NCI-H446 (cell line): Measurements from ENCODE around the gene NSFL1C.

Experiments
- DNase-seq, 2 experiments: peaks; one replicate each; lab custom pipeline; 2025; lab: John Stamatoyannopoulos, UW

Gene NSFL1C

GRCh38 chr20:1484438-1485116, 17.9 kb upstream of the NSFL1C start:
- DNase-seq: no peak

GRCh38 chr20:1479831-1480595, 13.4 kb upstream of the NSFL1C start:
- DNase-seq: no peak

DNA sequence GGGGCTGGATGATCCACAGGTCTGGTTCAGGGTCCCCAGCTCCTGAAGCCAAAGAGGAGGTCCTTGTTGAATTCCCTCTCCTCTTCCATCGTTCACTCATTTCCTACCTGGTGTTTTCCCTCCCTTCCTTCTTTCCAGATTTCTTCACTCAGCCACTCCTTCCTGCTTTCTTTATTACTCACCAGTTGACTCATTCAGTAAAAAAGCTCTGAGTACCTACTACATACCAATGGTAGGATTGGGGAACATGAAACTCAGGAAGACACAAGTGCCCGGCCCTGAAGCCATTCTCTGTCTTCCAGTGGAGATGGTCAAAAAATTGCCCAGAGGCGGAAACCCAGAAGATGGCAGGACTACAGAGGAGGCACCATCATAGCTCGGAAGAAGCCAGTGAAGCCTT, 11.9 kb upstream of the NSFL1C start:
- DNase-seq: no peak

GRCh38 chr20:1477896-1478490, 11.3 kb upstream of the NSFL1C start:
- DNase-seq: no peak

DNA sequence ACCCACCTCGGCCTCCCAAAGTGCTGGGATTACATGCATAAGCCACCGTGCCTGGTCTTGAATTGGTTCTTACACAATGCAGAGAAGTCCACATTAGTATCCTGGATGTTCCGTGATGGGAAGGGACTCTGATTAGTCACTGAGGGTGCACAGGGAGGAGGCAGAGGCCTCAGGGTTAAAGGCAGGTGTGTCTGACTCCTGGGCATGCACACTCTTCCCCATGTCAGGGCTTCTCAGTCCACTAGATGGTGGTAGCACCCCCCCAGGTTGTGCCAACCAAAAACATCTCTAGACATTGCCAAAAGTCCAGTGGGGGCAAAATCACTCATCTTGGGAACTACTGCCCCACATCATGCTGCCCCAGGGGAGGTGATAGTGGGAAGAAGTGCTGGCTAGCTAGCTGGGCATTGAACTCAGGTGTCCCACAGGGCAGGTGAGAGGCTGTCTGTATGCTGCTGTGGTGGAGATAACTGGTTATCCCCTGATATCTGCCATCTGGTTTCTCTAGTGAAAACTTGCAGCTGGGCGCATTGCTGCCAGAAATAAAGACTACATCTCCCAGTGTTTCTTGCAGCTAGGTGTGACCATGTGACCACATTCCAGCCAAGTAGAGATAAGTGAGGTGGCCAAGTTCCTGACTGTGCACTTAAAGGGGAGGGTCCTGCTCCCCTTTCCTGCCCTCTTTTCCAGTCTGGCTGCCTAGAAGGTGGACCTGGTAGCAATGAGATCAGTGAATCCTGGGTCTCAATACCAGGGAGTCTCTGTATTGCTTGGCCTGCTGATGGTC, 8.4 kb upstream of the NSFL1C start:
- no peak for DNase-seq

DNA sequence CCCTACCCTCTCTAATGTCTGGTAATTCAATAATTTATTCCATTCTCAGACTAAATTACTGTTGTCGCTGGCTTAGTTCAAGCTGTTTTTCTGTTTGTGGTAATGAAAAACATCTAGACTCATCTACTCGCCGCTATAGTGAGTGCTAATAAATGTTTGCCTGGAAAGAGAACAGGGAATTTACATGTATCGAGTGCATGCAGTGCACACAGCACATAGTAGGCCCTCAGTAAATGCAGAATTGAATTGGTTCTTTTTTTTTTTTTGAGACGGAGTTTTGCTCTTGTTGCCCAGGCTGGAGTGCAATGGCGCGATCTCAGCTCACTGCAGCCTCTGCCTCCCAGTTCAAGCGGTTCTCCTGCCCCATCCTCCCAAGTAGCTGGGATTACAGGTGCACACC, 7.7 kb upstream of the NSFL1C start:
- no peak for DNase-seq

- no peak for DNase-seq
These were observed 6.9 kb upstream of the NSFL1C start for GRCh38 chr20:1473246-1474220.

DNA sequence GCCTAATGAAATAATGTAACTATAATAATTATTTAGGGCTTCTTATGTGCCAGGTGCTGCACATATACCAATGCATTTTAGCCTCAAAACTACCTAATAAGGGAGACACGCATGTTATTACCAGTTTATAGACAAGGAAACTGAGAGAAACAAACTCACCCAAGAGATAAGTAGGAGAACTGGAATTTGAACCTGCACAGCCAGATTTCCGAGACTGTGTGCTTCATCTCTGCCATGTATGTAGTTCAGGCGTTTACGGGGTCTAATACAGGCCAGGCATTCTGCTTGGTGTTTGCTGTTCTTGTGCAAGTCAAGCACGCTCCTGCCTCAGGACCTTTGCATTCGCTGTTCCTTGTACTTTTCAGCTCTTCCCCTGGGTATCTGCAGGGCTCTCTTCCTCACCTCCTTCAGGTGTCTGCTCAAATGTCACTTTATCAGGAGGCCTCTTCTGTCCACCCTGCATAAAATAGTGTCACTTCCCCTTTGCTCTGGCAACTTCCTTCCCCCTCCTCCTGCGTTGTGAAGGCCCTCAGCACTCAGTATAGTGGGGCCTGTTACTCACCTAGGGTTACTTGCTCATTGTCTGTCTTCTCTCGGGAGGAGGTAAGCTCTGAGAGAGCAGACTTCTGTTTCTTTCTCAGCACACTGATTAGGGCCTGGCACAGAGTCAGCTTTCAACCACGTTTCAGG, 6.1 kb upstream of the NSFL1C start:
- DNase-seq: no peak

DNA sequence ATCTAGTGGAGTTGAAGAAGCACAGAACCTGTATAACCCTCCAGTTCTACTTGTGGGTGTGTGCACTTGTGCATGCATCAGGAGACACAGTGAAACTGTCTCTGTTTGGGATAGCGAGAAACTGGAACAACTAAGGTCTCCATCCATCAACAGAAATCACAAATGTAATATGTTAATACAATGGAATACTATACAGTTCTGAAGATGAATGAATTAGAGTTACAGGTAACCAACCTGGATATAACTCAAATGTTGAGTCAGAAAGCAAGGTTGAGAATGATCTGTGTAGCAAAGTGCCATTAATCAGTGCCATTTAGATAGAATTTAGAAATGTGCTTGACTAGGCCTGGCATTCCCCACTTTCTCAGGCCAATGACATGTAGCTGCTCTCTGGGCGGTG, 4.6 kb upstream of the NSFL1C start:
- no peak for DNase-seq

DNA sequence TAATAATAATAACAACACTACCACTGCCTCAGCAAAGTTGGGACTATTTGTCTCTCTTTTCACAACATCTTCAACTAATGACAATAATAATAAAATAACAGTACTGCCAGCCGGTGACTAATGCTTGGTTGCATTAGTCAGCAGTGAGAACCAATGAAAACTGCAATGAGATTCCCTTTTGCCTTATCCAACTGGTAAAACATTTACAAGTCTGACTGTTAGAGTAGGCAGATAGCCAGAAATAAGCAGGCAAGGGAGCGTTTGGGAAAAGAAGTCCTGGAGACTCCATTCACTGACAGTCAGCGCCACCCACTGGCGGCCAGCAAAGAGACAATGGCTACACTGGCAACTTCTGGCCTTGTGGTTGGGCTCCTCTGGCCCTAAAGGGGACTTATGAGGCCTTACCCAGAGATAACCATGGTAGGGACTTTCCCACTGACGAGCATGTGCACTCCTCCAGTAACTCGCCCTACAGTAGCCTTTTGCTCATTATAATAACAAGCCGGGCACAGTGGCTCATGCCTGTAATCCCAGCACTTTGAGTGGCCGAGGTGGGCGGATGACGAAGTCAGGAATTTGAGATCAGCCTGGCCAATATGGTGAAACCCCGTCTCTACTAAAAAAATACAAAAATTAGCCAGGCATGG, 3.4 kb upstream of the NSFL1C start:
- peak; percentile 65 to 85 for DNase-seq

DNA sequence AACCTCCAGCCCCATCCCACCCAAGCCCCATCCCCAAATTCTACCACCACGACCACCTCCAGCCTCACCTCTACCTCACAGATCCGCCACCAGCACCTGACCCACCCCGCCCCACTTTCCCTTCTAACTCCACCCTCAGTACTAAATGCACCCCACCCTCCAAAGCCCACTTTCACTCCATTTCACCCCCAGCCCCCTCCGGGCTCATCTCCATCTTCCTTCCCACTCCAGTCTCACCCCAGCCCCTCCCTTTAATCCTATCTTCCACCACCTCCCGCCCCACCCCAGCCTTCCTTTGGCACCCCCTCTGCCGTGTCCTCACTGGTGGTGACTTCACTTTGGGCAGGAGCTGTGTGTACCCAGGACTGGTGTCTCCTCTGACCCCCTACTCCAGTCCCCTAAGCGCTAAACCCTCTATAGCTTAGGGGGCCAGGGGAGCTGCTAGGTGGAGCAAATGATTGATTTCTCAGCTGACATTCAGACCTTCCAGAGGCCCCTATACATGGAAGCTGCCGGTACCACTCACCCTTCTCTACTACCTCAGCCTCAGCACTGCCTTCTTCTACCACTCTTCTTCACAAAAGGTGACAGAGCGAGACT, 2.8 kb upstream of the NSFL1C start:
- no peak for DNase-seq

DNA sequence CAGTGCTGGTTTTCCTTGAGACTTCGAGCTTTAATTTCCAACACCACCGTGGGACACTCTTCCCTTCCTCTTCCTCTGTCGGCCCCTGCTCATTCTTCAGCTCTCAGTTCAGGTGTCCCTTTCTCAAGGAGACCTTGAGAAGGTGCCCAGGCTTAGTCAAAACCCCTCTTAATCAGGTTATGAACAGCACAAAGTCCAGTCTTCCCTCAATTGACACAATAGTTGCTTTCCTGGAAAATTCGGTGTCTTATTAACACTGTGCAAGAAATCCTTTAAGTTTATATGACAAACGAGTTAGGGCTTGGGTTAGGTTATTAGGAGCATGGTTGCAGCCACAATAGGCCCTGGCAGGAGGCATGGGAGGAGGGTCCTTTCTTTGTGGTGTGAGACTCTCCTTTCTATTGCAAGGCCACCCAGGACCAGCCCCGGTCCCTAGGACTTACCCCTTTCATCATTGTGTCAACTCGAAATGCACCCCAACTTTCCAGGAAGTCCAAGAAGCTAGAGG, 1.5 kb upstream of the NSFL1C start:
- no peak for DNase-seq

DNA sequence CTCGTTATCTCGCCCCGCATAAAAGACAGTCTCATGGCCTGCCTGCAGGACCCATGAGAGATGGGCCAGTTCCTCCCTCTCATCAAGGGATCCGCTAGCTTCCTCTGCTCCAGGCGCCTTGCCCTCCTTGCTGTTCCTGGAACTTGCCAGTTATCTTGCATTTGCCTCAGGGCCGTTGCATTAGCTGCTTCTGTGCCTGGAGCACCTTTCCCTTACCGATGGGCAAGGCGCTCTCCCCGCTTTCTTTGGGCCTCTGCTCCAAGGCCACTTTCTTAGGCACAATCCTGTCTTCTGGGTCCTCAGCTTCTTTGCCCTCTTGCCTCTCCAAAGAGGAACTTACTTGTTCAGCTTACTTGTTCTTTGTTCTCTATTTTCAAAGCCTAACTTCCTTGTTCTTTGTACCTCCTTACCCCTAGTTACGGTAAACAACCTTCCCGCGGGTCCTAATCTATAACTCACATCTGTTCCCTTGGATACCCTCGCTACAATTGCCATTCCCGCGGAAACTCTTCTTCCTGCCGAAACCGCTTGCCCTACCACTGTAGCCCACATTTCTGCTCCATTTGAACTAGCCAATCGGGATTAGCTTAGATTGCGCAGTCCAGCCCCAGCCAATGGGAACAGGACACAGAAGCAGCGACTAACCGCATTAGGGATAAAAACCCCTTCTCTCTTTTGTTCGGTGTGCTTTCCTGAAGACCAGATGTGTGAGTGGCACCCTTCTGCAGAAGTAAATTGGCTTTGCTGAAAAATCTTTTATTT, 887 bp upstream of the NSFL1C start:
- no peak for DNase-seq

DNA sequence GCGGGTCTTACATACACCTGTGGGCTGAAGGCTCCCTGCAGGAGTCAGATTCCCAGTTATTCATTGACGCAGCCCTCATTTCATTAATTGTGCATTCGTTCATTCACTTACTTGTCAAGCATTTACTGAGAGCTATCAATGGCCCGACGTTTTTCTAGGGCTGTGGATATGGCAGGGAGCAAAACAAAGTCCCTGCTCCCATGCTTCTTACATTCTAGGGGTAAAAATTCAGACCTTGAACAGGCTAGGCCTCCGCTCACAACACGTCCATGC, 369 bp upstream of the NSFL1C start:
- DNase-seq: no peak

GRCh38 chr20:1465470-1466210, 1.0 kb downstream of the NSFL1C start:
- DNase-seq: no peak

GRCh38 chr20:1463971-1464570, 2.6 kb downstream of the NSFL1C start:
- no peak for DNase-seq

GRCh38 chr20:1462834-1463233, 3.8 kb downstream of the NSFL1C start:
- no peak for DNase-seq

GRCh38 chr20:1462001-1462400, 4.6 kb downstream of the NSFL1C start:
- no peak for DNase-seq
